Psoas muscle (tissue), 8 donors: ENCODE results near the gene GDF11. TPM values are rescaled to one million over a fixed set of nuclear protein-coding genes. Genes with fewer than 3 reads are reported as not detected.

Source experiments
- ATAC-seq, 4 donors: fragments of 200-7000 bp; cut with Tn5 transposase; one replicate each; pipeline ENCODE4 v1.9.1; 2020; ENCODE audit warnings: moderate library complexity in 3 of 4, mild to moderate bottlenecking in 2 of 4
- DNase-seq, 2 donors: peaks; one replicate each; pipeline ENCODE4 v3.0.0-alpha.2; 2020
- H3K27ac ChIP-seq: fragments of 200-600 bp; one replicate; pipeline ENCODE4 v1.8.0; 2022
- H3K27me3 ChIP-seq, 3 donors: fragments of 200-600 bp in 1 of 3; one replicate each; pipeline versions ENCODE4 v1.6.1 to v1.8.0; 2013 to 2022; ENCODE audit warnings: low read length in 2 of 3, mild to moderate bottlenecking in 2 of 3, moderate library complexity in 1 of 3; ENCODE audit not compliant: insufficient read depth in 3 of 3
- H3K36me3 ChIP-seq, 2 donors: fragments of 200-600 bp in 1 of 2; one replicate each; pipeline versions ENCODE4 v1.6.1 to v1.8.0; 2013 to 2022; ENCODE audit warnings: low read depth in 1 of 2, mild to moderate bottlenecking in 1 of 2, moderate library complexity in 1 of 2; ENCODE audit not compliant: insufficient read depth in 1 of 2
- H3K4me1 ChIP-seq: fragments of 200-600 bp; one replicate; pipeline ENCODE4 v1.8.0; 2022
- H3K4me3 ChIP-seq: fragments of 200-600 bp; one replicate; pipeline ENCODE4 v1.8.0; 2022; ENCODE audit warnings: mild to moderate bottlenecking
- H3K9me3 ChIP-seq: fragments of 200-600 bp; one replicate; pipeline ENCODE4 v1.8.0; 2022
- WGBS, 3 donors: extraction: QIAGEN DNeasy Blood & Tissue Kit; methylation state at CpG; one replicate each; pipeline versions ENCODE4 v1.1.6 to v1.1.7; 2013; 5-methylcytosine and 5-hydroxymethylcytosine counted together
- intact Hi-C, 2 donors: fragments of 100-400 bp; cut with DNase I; formaldehyde crosslinking; loops; one replicate each; pipeline versions ENCODE4 v1.11.0 to v1.14.2; 2022
- polyA plus RNA-seq, 3 donors: library from polyadenylated mRNA; stranded (reverse); fragments of 200-250 nt; gene quantifications; one replicate each; pipeline ENCODE4 v1.2.3, GENCODE V29; 2013
- total RNA-seq, 4 donors: library from RNA; stranded (reverse); fragmentation: NEBNext Ultra II Directional in 2 of 4; extraction: Animal tissue kit (Norgen Biotek cat#: 25700) in 2 of 4; gene quantifications; one replicate each; pipeline versions ENCODE4 v1.2.1 to v1.2.4, GENCODE V29; 2021 to 2023
- TF ChIP-seq, protein P1 (sequence below): fragments of 200-600 bp; IDR thresholded peaks from one replicate; pipeline ENCODE4 v1.8.0; 2022; ENCODE audit warnings: antibody characterized with exemption
- donor health status: healthy with polysubstance abuse.
- donor health status: DM: no; HTN: no; CAD: no; lungs with moderate emphysema.
- donor health status: Bipolar disorder and iron deficiency.
- donor health status: healthy.
- donor health status: DM: yes; HTN: yes; CAD: no.
- donor health status: DM: no; HTN: no; CAD: no.
- donor health status: DM: no; HTN: no; CAD: no.
- donor health status: DM: yes; HTN: yes; CAD: no.

The GDF11 gene
- total and polyA plus RNA-seq, 7 donors, result 0.34 to 4.8 (median 1.4) TPM

DNA sequence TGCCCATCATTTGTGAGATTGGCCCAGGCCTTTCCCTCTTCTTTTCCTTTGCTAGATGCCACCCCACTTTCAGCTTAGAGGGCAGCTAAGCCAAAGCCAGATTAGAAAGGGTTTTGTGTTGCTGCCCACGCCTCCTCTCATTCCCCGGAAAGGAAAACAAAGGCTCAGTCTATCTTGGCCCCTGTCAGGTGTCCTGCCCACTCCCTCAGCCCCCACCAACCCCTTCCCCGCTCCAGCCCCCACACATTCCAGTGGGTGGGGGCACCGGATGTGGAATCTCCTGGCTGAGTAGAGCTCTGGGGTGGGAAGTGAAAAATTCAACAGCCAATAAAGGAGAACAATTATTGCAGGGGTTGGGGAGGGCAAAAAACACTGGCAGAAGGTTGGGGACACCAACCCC lies 24.9 kb upstream of the GDF11 start:
- H3K27me3 ChIP-seq, result no peaks in the 10 kb centered on the region
- peak overlapping the region; percentile 92 for H3K27ac ChIP-seq
- H3K4me3 ChIP-seq, result peak overlapping the region; percentile 69
- TF ChIP-seq, protein P1, sequence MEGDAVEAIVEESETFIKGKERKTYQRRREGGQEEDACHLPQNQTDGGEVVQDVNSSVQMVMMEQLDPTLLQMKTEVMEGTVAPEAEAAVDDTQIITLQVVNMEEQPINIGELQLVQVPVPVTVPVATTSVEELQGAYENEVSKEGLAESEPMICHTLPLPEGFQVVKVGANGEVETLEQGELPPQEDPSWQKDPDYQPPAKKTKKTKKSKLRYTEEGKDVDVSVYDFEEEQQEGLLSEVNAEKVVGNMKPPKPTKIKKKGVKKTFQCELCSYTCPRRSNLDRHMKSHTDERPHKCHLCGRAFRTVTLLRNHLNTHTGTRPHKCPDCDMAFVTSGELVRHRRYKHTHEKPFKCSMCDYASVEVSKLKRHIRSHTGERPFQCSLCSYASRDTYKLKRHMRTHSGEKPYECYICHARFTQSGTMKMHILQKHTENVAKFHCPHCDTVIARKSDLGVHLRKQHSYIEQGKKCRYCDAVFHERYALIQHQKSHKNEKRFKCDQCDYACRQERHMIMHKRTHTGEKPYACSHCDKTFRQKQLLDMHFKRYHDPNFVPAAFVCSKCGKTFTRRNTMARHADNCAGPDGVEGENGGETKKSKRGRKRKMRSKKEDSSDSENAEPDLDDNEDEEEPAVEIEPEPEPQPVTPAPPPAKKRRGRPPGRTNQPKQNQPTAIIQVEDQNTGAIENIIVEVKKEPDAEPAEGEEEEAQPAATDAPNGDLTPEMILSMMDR, result no peak
- ATAC-seq (no peak), DNase-seq (peak; percentile 17 to 48)
- H3K36me3 ChIP-seq, result peaks cover 0 to 5% of the 10 kb centered on the region in 2 donors
- H3K9me3 ChIP-seq, result no peaks in the 10 kb centered on the region
- WGBS, 3 donors, result 3 to 11% (median 9%) methylated on average over 3 to 4 of the region's 4 CpGs
- H3K4me1 ChIP-seq, result peaks cover 84% of the 10 kb centered on the region
- intact Hi-C loops, result loop anchor here in 1 of 2 donors (5.0 kb wide), 1 partner anchor 36 kb away; a partner anchor contains a TSS

DNA sequence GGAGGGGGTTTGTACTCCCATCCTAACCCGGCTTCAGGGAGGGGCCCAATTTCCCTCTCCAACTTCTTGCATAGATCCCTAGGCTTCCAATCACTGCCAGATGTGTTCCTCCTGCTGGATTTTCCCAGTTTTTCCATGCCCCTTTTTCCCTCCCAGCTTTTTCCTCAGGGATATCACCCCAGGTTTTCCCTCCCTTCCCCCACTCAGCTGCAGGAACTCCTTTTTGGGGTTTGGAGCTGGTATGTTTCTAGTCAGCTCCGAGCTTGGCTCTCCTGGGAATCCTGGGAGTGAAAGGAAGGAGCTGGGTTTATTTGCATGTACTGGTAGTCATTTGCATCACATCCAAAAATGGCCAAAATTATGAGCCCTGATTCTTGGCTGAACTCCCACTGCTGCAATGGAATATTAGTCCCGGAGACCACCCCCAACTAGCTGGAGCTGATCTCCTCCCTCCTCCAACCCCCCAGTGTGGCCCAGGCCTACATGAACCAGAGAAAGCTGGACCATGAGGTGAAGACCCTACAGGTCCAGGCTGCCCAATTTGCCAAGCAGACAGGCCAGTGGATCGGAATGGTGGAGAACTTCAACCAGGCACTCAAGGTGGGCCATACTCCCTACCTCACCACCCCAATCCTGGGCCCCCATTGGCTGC lies 24.2 kb upstream of the GDF11 start:
- peaks cover 0 to 12% of the 10 kb centered on the region in 2 donors for H3K36me3 ChIP-seq
- intact Hi-C loops, result loop anchor here in 1 of 2 donors (5.0 kb wide), 1 partner anchor 36 kb away; a partner anchor contains a TSS
- H3K4me1 ChIP-seq, result peaks cover 84% of the 10 kb centered on the region
- peak overlapping the region; percentile 92 for H3K27ac ChIP-seq
- no peak for ATAC-seq
- H3K4me3 ChIP-seq, result peak overlapping the region; percentile 11
- peak; percentile 10 to 51 for DNase-seq
- TF ChIP-seq, protein P1, result no peak
- 26 to 45% (median 28%) methylated on average over 4 of the region's 4 CpGs for WGBS, 3 donors
- no peaks in the 10 kb centered on the region for H3K27me3 ChIP-seq
- H3K9me3 ChIP-seq, result no peaks in the 10 kb centered on the region

DNA sequence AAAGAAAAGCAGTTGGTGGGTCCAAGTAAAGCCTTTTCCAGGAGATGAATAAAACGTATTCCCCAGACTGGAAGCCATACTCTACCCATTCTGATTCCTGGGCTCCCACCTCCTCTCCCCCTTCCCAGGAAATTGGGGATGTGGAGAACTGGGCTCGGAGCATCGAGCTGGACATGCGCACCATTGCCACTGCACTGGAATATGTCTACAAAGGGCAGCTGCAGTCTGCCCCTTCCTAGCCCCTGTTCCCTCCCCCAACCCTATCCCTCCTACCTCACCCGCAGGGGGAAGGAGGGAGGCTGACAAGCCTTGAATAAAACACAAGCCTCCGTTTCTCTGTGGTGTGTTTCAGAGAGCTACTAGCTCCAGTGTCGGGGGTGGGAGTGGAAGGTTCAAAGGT lies 23.6 kb upstream of the GDF11 start:
- peak; percentile 2 to 44 for DNase-seq
- Histone ChIP-seq H3K27me3 (no peaks in the 10 kb centered on the region), H3K4me3 (peak overlapping the region; percentile 11), H3K27ac (peak overlapping the region; percentile 92), H3K4me1 (peaks cover 87% of the 10 kb centered on the region), H3K36me3 (peaks cover 2 to 18% of the 10 kb centered on the region in 2 donors), H3K9me3 (no peaks in the 10 kb centered on the region)
- WGBS, 3 donors, result 25 to 49% (median 29%) methylated on average over 6 to 7 of the region's 7 CpGs
- intact Hi-C loops, result loop anchor here in 1 of 2 donors (5.0 kb wide), 1 partner anchor 37 kb away; a partner anchor contains a TSS
- TF ChIP-seq, protein P1, result no peak
- ATAC-seq, result no peak

DNA sequence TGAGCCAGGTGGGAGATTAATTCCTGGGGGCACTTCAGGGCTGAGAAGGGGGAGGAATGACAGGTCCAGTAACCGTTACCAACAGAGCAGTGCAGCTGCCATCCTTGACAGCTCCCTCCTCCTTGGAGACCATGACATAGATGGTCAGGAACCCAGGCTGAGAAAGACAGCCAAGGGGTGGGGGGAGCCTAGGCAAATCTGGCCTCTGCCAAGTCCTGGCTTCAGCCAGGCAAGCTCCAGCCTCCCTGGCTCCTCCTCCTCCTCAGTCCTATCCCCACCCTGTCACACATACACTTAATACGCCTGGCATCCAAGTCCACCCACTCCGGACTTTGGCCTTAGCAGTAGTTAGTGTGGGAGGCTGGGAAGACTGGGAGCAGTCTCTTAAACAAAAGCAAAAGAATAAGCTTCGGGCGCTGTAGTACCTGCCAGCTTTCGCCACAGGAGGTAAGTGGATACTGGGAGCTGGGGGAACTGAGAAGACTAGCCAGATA lies 22.8 kb upstream of the GDF11 start, which contains the start of gene RDH5:
Gene RDH5 (plus strand): TSS at position 323 of the 494 bp plus-strand sequence. CDS start 792 bp downstream, outside the sequence.
- 15 to 31% (median 30%) methylated on average over 6 of the region's 6 CpGs for WGBS, 3 donors
- DNase-seq, result peak; percentile 75 to 93
- Histone ChIP-seq H3K4me1 (peaks cover 87% of the 10 kb centered on the region), H3K27ac (peak within 1 kb of the TSS; percentile 92), H3K36me3 (peaks cover 2 to 26% of the 10 kb centered on the region in 2 donors), H3K4me3 (peak within 1 kb of the TSS; percentile 52), H3K9me3 (no peaks in the 10 kb centered on the region), H3K27me3 (no peaks in the 10 kb centered on the region)
- peak; percentile 63 to 70 (median 64) for ATAC-seq
- intact Hi-C loops, result loop anchor here in 1 of 2 donors (1.0 to 2.0 kb wide), 2 partner anchors 15 to 39 kb away; a partner anchor contains a TSS
- TF ChIP-seq, protein P1, result no peak
